GM12891 (cell line): ENCODE data around the gene TMEM179.

Experiments used
- DNase-seq: peaks from one replicate; pipeline ENCODE4 v3.0.0; 2011; ENCODE audit warnings: low spot score; ENCODE audit not compliant: insufficient read length
- FAIRE-seq: peaks from 2 replicates; lab custom pipeline; 2011; peaks lifted over from hg19 to GRCh38; lab: Jason Lieb, UNC
- PAX5 ChIP-seq: IDR thresholded peaks from 2 replicates; pipeline ENCODE4 v1.6.1; 2011; ENCODE audit warnings: low read length, moderate library complexity, mild to moderate bottlenecking; ENCODE audit not compliant: insufficient read depth, severe bottlenecking
- POLR2A ChIP-seq: IDR thresholded peaks from 2 replicates; pipeline ENCODE4 v1.6.1; 2011; ENCODE audit warnings: low read depth, low read length, control low read depth
- POLR2AphosphoS5 ChIP-seq: IDR thresholded peaks from 2 replicates; pipeline ENCODE4 v1.6.1; 2011; ENCODE audit warnings: low read depth, low read length, control low read depth
- POU2F2 ChIP-seq: IDR thresholded peaks from 2 replicates; pipeline ENCODE4 v1.6.1; 2011; ENCODE audit warnings: low read depth, mild to moderate bottlenecking, control low read depth, low read length, moderate library complexity
- SPI1 ChIP-seq: IDR thresholded peaks from 2 replicates; pipeline ENCODE4 v1.6.1; 2011; ENCODE audit warnings: low read depth, low read length, control low read depth
- TAF1 ChIP-seq: IDR thresholded peaks from 2 replicates; pipeline ENCODE4 v1.6.1; 2011; ENCODE audit warnings: low read depth, low read length, control low read depth

TMEM179 gene

DNA sequence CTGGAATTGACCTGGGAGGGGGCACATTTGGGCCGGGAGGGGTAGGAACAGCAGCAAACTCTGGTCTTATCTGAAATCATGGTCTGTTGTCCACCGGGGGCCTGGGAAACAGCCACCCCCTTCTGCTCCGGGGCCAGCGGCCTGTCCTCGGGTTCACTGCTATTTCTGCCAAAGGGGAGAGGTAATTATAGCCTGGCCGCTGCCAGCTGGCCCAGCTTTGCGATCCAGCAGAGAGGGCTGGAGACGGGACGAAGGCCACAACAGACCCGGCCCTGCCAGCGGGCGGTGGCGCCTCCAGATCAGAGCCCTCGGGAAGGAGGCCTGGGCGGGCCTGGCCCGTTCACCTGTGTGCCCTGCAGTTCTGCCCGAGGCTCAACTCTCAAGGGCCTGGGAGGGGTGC is 25.1 kb downstream of the TMEM179 start, which contains the start of gene C14orf180:
C14orf180 (plus strand) TSS at position 258 of the 400 bp plus-strand sequence. CDS start 6,667 bp downstream, outside the sequence.
- no peak for DNase-seq
- no peak for FAIRE-seq
- TF ChIP-seq POU2F2 (no peak), POLR2AphosphoS5 (no peak)

DNA sequence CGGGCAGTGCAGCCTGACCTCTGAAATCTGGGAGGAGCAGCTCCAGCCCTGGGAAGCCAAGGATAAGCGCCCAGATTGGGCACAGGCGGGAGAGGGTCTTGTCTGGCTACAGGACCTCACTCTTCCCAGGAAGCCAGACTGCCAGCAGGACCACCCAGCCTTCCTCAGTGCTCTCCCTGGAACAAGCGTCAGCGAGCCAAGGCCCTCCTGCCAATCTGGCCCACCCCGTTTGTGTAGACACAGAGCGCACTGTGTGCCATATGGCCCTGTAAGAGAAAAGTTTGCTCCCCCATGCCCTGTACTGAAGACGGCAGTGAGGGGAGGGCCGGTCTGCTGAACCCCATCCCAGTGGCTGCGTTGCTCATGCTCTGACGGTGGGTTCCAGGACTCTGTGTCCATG is 26.3 kb downstream of the TMEM179 start:
- FAIRE-seq = no peak
- TF ChIP-seq POU2F2 (no peak), PAX5 (no peak), POLR2AphosphoS5 (no peak), POLR2A (no peak), SPI1 (no peak), TAF1 (no peak)
- DNase-seq = no peak

DNA sequence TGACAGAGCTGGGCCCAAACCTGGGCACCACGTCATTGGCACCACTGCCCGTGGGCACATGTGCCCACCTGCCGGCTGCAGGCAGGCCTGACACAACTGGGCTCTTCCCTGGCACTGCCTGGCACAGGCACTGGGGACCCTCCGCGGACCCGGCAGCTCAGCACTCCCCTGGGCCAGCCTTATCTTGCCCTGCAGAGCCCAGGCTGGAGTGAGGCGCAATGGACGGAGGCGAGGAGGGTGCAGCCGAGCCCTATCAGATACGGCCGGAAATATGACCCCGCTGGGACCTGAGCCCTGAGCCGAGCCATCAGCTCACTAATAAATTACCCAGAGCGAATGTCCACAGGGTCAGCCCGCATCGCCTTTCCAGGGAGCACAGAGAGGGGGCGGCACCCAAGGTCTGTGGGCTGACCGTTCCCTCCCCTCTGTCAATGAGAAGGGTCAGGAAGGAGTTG is 26.7 kb downstream of the TMEM179 start:
- DNase-seq = no peak
- no peak for TF ChIP-seq POLR2AphosphoS5
- no peak for FAIRE-seq

DNA sequence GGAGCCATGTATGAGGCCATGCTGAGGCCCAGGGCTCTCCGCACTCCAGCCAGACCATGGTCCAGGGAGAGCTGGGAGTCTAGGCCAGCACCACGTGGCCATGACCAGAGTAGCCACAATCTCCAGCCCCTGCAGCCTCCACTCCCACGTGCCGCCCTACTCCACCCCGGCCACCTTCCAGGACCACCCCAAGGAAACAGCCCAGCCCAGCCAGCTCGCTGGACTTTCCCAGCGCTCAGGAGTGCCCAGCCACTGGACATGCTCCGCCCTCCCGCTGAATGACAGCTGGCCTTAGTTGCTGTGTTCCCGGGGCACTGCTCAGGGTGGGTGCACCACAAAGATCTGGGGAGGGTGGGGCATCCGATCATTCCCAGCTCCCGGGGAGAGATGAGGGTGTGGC is 27.1 kb downstream of the TMEM179 start:
- TF ChIP-seq PAX5 (no peak), SPI1 (no peak), TAF1 (no peak)
- no peak for DNase-seq
- no peak for FAIRE-seq

DNA sequence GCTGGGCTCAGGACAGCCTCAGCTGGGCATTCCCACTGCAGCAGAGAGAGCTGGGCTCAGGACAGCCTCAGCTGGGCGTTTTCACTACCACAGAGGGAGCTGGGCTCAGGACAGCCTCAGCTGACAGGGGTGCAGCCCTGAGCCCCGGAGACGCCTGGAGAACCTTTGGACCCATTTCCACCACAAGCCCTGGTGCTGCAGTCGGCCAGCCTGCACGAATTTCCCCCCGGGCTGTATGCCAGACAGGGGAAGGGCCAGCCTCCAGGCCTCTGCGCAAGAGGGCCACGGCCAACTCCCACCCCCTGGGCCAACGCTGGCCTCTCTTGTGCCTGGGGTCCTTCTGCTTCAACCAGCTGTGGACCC is 27.6 kb downstream of the TMEM179 start:
- TF ChIP-seq POLR2A = no peak
- no peak for TF ChIP-seq POU2F2
- no peak for TF ChIP-seq POLR2AphosphoS5
- TF ChIP-seq SPI1 = no peak
- no peak for TF ChIP-seq TAF1
- TF ChIP-seq PAX5 = no peak
- DNase-seq (no peak), FAIRE-seq (no peak)

DNA sequence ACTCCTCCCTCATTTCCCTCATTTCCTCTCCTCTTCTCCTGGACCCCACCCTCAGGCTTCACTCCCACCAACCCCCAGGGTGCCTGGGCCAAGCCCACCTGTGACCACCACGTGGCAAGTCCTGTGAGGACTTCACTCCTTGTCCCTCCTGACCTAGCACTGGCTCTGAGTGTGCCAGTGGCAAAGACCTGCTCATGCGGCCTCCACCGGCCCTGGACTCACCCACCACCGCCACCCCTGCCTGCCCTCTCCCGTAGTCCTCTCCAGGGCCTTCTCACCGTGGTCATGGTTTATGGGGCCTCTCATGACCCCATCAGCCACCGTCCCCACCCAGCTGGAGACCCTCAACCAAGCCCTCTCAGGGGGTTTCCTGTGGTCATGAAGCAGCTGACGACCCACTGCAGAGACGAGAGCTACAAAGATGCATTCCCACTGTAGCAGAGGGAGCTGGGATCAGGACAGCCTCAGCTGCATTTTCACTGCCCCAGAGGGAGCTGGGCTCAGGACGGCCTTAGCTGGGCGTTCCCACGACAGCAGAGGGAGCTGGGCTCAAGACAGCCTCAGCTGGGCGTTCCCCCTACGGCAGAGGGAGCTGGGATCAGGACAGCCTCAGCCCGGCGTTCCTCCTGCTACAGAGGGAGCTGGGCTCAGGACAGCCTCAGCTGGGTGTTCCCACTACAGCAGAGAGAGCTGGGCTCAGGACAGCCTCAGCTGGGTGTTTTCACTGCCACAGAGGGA is 28.2 kb downstream of the TMEM179 start:
- DNase-seq = no peak
- TF ChIP-seq SPI1 = no peak
- no peak for TF ChIP-seq POU2F2
- no peak for TF ChIP-seq POLR2AphosphoS5
- no peak for FAIRE-seq

DNA sequence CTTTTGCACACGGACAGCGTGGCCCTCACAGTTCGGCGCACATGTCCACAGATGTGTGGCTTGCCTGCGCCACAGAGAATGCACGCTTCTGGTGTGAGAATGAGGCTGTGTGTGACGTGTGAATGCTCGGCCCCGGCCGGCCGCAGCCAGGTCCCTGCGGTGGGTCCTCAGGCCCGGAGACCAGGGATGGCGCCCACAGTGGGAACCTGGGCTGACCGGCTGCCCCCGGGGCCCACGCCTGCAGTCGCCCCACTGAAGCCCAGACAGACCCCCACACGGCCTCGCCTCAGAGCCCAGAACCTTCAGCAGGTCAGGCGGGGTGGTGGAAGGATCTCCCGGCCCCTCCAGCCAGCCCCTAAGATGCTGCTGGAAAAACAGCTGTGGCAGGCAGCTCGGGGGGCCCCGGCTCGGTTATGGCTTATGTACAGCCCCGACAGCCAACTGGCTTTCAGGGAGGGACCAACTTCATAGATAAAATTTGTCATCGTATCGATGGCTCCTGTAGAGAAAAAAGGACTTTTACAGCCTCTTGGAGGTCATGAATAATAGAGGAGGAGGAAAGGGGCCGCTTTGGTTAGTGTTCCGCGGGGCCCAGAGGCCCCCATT is 29.5 kb downstream of the TMEM179 start:
- TF ChIP-seq SPI1 = no peak
- no peak for TF ChIP-seq POU2F2
- no peak for TF ChIP-seq TAF1
- TF ChIP-seq POLR2A = no peak
- no peak for TF ChIP-seq PAX5
- no peak for TF ChIP-seq POLR2AphosphoS5
- no peak for DNase-seq

DNA sequence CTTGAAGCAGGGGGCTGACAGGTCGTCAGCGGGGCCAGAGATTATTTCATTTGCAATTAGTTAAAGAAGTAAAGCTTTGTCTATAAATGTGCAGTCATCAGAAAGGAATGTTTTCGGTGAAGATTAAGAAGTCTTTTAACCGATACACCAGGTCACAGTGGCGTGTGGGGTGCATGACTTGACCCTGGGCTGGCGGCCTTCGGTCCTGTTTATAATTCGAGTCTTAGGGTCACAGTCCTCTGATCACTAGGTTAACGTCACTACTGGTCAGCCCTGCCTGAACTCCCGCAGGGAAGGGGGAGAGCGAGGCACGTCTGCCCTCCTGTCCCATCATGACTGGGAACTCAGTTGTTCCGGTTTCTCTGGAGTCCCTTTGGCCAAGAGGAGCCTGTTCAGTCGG is 30.0 kb downstream of the TMEM179 start:
- FAIRE-seq (no peak), DNase-seq (no peak)
- TF ChIP-seq PAX5 (no peak), POLR2AphosphoS5 (no peak), TAF1 (no peak)

More for the DNA sequence above, 29.5 kb downstream of the TMEM179 start:
- FAIRE-seq = no peak

DNA sequence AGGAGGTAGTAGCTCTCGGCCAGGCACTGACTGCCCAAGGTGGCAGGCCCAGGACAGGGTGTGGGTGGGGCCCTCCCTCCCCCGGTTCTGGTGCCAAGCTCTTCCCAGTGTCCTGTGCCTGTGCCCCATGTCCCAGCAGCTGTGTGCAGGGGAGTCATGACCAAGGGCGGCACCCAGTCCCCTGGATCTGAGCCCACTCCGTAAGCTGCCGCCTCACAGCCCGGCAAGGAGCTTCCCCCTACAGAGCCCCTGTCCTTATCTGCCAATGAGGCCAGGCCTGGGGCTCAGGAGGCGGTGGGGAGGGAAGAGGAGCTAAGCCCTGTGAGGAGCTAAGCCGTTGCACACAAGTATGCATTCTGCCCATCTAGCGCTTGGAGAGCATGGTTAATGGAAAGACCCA is 30.6 kb downstream of the TMEM179 start:
- TF ChIP-seq SPI1 = no peak
- no peak for TF ChIP-seq POLR2AphosphoS5
- TF ChIP-seq PAX5 = no peak
- no peak for TF ChIP-seq POLR2A
- no peak for TF ChIP-seq TAF1
- no peak for TF ChIP-seq POU2F2
- DNase-seq (no peak), FAIRE-seq (no peak)

DNA sequence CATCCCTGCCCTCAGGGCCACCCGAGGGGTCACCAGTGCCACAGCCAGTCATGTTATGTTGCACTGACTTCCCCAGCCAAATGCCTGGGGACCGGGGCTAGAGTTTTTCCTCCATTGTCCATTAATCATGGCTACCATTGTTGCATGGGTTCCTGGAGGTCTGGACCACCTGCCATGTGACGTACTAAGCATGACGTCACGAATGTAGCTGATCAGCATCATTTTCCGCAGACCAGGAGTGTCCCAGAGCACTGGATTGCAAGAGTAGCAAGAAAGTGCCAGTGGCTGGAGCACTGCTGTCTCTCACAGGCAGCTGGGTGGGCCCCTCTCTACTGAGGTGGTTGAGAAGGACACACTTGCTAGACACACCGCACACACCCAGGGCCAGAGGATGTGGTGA is 31.9 kb downstream of the TMEM179 start:
- FAIRE-seq (no peak), DNase-seq (no peak)
- TF ChIP-seq TAF1 (no peak), POU2F2 (no peak), POLR2A (no peak)

DNA sequence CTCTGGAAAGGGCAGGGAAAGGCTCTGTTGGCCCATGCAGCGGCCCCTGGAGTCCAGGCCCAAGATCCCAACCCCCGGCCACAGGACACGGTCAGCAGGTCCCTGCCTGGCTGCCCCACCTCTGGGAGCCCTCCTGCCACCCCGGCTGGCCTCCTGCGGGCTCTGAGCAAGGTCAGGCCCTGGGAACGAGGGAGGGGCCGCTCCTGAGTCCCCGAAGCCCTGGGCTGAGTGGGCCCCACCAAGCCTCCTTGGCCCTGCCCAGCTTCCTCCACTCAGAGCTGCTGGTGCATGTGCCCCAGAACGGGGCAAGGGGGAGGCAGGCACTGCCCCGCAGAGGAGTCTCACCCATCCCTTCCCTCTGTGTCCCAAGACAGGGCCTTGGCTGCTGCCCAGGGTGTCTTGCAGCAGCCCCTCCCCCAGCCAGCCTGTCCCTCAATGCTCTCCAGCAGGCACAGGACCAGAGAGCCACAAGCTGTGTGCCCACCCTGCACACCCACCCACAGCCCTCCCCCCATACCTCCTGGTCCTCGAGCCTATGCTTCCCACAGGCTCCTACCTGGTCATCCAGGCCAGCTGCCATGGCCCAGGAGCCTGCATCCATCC is 32.4 kb downstream of the TMEM179 start:
- DNase-seq = no peak
- no peak for TF ChIP-seq SPI1
- no peak for TF ChIP-seq POLR2AphosphoS5
- TF ChIP-seq PAX5 = no peak
- no peak for TF ChIP-seq TAF1
- TF ChIP-seq POLR2A = no peak
- no peak for TF ChIP-seq POU2F2

More for the DNA sequence above, 32.4 kb downstream of the TMEM179 start:
- no peak for FAIRE-seq
